K562 (cell line): ENCODE results near the gene ZNF18. TPM values are rescaled to one million over a fixed set of nuclear protein-coding genes. Genes with fewer than 3 reads are reported as not detected.

Experiments used
- ATAC-seq: fragments of 200-7000 bp; cut with Tn5 transposase; 3 replicates; pipeline ENCODE4 v1.9.1; 2020; ENCODE audit warnings: moderate library complexity
- BruUV-seq: library from RNA; stranded (reverse); fragments of 400-500 nt; replicated peaks from 2 replicates; lab custom pipeline; 2021; lab: Mats Ljungman, UMichigan
- CTCF ChIA-PET: fragments of 300-600 bp; formaldehyde crosslinking; extraction: SDS; loops from one replicate; lab custom pipeline; 2021; ENCODE audit warnings: low intra/inter-chr PET ratio; lab: Yijun Ruan, JAX
- POLR2A ChIA-PET: fragments of 300-600, 350-650 bp; sonication (Branson Sonifier 250); formaldehyde crosslinking; extraction: SDS; loops from one replicate; lab custom pipeline; 2021; ENCODE audit warnings: antibody characterized with exemption, inconsistent platforms; lab: Yijun Ruan, JAX
- DNase-seq, 4 experiments: peaks; one replicate each; pipeline versions ENCODE4 v3.0.0 to v3.0.0-alpha.2; 2011 to 2018; ENCODE audit warnings: low spot score in 3 of 4, mixed read lengths in 3 of 4; ENCODE audit errors: extremely low read depth in 1 of 4
- FAIRE-seq: peaks from 2 replicates; lab custom pipeline; 2011; peaks lifted over from hg19 to GRCh38; lab: Jason Lieb, UNC
- H2AFZ ChIP-seq: 2 replicates; pipeline ENCODE4 v1.6.0; 2011; ENCODE audit warnings: low read depth, low read length, control low read depth, inconsistent platforms
- H3K27ac ChIP-seq: fragments of 200-600 bp; 3 replicates; pipeline ENCODE4 v1.8.0; 2011; ENCODE audit warnings: low read depth, mild to moderate bottlenecking, control low read depth, inconsistent platforms, low read length, moderate library complexity, mixed read lengths; ENCODE audit errors: extremely low read depth
- H3K27me3 ChIP-seq, 2 experiments: fragments of 300-600 bp in 1 of 2; 2 replicates in 1 of 2; 3 replicates in 1 of 2; pipeline versions ENCODE4 v1.6.0 to v1.8.0; 2011; ENCODE audit warnings: inconsistent platforms in 2 of 2, low read length in 2 of 2, mild to moderate bottlenecking in 1 of 2, mixed read lengths in 1 of 2, moderate library complexity in 1 of 2; ENCODE audit not compliant: control insufficient read depth in 2 of 2, insufficient read depth in 2 of 2
- H3K36me3 ChIP-seq: fragments of 300-600 bp; 3 replicates; pipeline ENCODE4 v1.8.0; 2011; ENCODE audit warnings: mild to moderate bottlenecking, low read length, inconsistent platforms; ENCODE audit not compliant: control insufficient read depth, insufficient read depth
- H3K4me1 ChIP-seq, 2 experiments: fragments of 200-600 bp in 1 of 2; replicated peaks in 1 of 2; 2 replicates in 1 of 2; 3 replicates in 1 of 2; pipeline versions ENCODE4 v1.5.1 to v1.8.0; 2011; ENCODE audit warnings: inconsistent platforms in 2 of 2, low read length in 2 of 2, mild to moderate bottlenecking in 1 of 2, mixed read lengths in 1 of 2, moderate library complexity in 1 of 2; ENCODE audit not compliant: control insufficient read depth in 2 of 2, insufficient read depth in 2 of 2
- H3K4me2 ChIP-seq: 2 replicates; pipeline ENCODE4 v1.6.1; 2011; ENCODE audit warnings: low read length, control low read depth, inconsistent platforms, mixed read lengths; ENCODE audit not compliant: insufficient read depth
- H3K4me3 ChIP-seq: fragments of 200-600 bp; sonication (generic), shearing (Covaris generic); 2 replicates; pipeline ENCODE4 v1.5.1; 2016; ENCODE audit warnings: control low read depth, inconsistent platforms
- H3K79me2 ChIP-seq: fragments of 200-600 bp; 3 replicates; pipeline ENCODE4 v1.8.0; 2011; ENCODE audit warnings: low read length, inconsistent platforms; ENCODE audit not compliant: control insufficient read depth, insufficient read depth
- H3K9ac ChIP-seq, 2 experiments: 2 replicates each; pipeline versions ENCODE4 v1.6.0 to v1.6.1; 2011; ENCODE audit warnings: low read depth in 2 of 2, low read length in 2 of 2, control low read depth in 1 of 2, inconsistent platforms in 1 of 2, mild to moderate bottlenecking in 1 of 2, mixed read lengths in 1 of 2; ENCODE audit not compliant: insufficient read depth in 1 of 2
- H3K9me1 ChIP-seq: one replicate; pipeline ENCODE4 v1.6.0; 2011; ENCODE audit warnings: inconsistent platforms, mild to moderate bottlenecking, low read length, moderate library complexity; ENCODE audit not compliant: control insufficient read depth, insufficient read depth
- H3K9me3 ChIP-seq: replicated peaks from 2 replicates; pipeline ENCODE4 v1.5.1; 2011; ENCODE audit warnings: low read depth, low read length, inconsistent platforms; ENCODE audit not compliant: control insufficient read depth, insufficient read depth
- H4K20me1 ChIP-seq: replicated peaks from 2 replicates; pipeline ENCODE4 v1.6.1; 2011; ENCODE audit warnings: low read length, inconsistent platforms, mixed read lengths; ENCODE audit not compliant: control insufficient read depth, insufficient read depth
- BCLAF1 ChIP-seq, 2 experiments: fragments of 450-650 bp in 1 of 2; IDR thresholded peaks; 2 replicates each; pipeline ENCODE4 v1.6.1; 2011 to 2017; ENCODE audit warnings: low read depth in 2 of 2, antibody characterized with exemption in 1 of 2, borderline replicate concordance in 1 of 2, low read length in 1 of 2, mild to moderate bottlenecking in 1 of 2, mixed read lengths in 1 of 2; ENCODE audit not compliant: control insufficient read depth in 1 of 2
- GABPB2 ChIP-seq: fragments of 250-450 bp; sonication (Bioruptor Pico); conservative IDR thresholded peaks from 2 replicates; pipeline ENCODE4 v1.5.1; 2021; ENCODE audit warnings: mild to moderate bottlenecking
- GTF2A2 ChIP-seq: IDR thresholded peaks from 2 replicates; pipeline ENCODE4 v1.6.1; 2016; ENCODE audit warnings: mild to moderate bottlenecking, missing genetic modification characterization, missing compliant biosample characterization
- ID3 ChIP-seq, 2 experiments: fragments of 250-450 bp in 1 of 2; fragments of 450-650 bp in 1 of 2; sonication (Bioruptor Pico) in 1 of 2; IDR thresholded peaks; 2 replicates each; pipeline versions ENCODE4 v1.6.1 to v1.8.0; 2016 to 2021; ENCODE audit warnings: mild to moderate bottlenecking in 2 of 2, moderate library complexity in 2 of 2, missing compliant biosample characterization in 1 of 2, missing genetic modification characterization in 1 of 2
- NFRKB ChIP-seq: fragments of 450-650 bp; IDR thresholded peaks from 2 replicates; pipeline ENCODE4 v1.6.1; 2016; ENCODE audit warnings: low read depth
- ZNF263 ChIP-seq: sonication (generic); formaldehyde crosslinking; IDR thresholded peaks from 2 replicates; pipeline ENCODE4 v1.8.0; 2022; ENCODE audit warnings: mild to moderate bottlenecking, missing genetic modification reagents, borderline replicate concordance
- ZNF77 ChIP-seq: fragments of 250-450 bp; sonication (Bioruptor Pico); IDR thresholded peaks from 2 replicates; pipeline ENCODE4 v1.5.0; 2020
- WGBS: fragments of 100-300 bp; shearing (Covaris generic); methylation state at CpG from one replicate; pipeline ENCODE4 v1.1.6; 2016; ENCODE audit warnings: low coverage, mixed read lengths; ENCODE audit not compliant: insufficient coverage; ENCODE audit errors: missing lambda C conversion rate; 5-methylcytosine and 5-hydroxymethylcytosine counted together
- in situ Hi-C: fragments of 300-500 bp; cut with MboI; formaldehyde crosslinking; loops from 4 replicates; pipeline ENCODE4 v1.15.0; 2018; ENCODE audit warnings: inconsistent platforms, mixed read lengths
- intact Hi-C: fragments of 100-400 bp; cut with micrococcal nuclease; formaldehyde crosslinking; loops from 2 replicates; pipeline ENCODE4 v1.14.2; 2022
- polyA plus RNA-seq, 8 experiments: library from polyadenylated mRNA; depleted of rRNA in 4 of 8; stranded (reverse) in 5 of 8; unstranded in 3 of 8; fragments of >200 nt; fragmentation: Nextera tagmentation in 2 of 8; fragmentation: Illumina TruSeq in 1 of 8; extraction: Ambion mirVana in 2 of 8; extraction: Trizol in 1 of 8; gene quantifications; 2 replicates each; pipeline versions ENCODE4 v1.2.1 to v1.2.3, GENCODE V29; 2011 to 2014; ENCODE audit warnings: inconsistent platforms in 1 of 8, missing spikeins in 1 of 8
- total RNA-seq, 7 experiments: library from RNA; depleted of rRNA in 6 of 7; stranded (reverse); fragments of >200 nt in 6 of 7; fragmentation: Illumina TruSeq in 2 of 7; extraction: Trizol in 2 of 7; gene quantifications; 2 replicates each; pipeline versions ENCODE4 v1.2.1 to v1.2.3, GENCODE V29; 2011 to 2021; ENCODE audit warnings: low replicate concordance in 1 of 7

ZNF18 gene
- total and polyA plus RNA-seq, 9 of the 15 experiments (the other 6 are each of a cell fraction or from before 2014, with no cell fraction given) = 1.1 to 5.0 (median 3.4) TPM

GRCh38 chr17:11953924-11954323 lies 43.4 kb downstream of the ZNF18 start:
- Histone ChIP-seq H3K27me3 (no peaks in the 10 kb centered on the region; a peak in 1 of 5 replicates), H3K4me2 (no peak overlapping the region), H3K9me1 (no peaks in the 10 kb centered on the region), H3K4me3 (no peak overlapping the region), H4K20me1 (no peaks in the 10 kb centered on the region), H3K9me3 (no peaks in the 10 kb centered on the region; the same call in 1 of the 2 replicates), H3K79me2 (no peaks in the 10 kb centered on the region), H3K36me3 (no peaks in the 10 kb centered on the region), H3K9ac (no peak overlapping the region), H3K4me1 (no peaks in the 10 kb centered on the region; a peak in 1 of 5 replicates), H3K27ac (no peak overlapping the region), H2AFZ (no peak overlapping the region)
- no peak for ATAC-seq
- ChIA-PET CTCF (no interaction called here), POLR2A (no interaction called here)
- DNase-seq = no peak
- in situ Hi-C loops = no loop called here
- no peak for FAIRE-seq
- no TSS peak for BruUV-seq
- no peak for TF ChIP-seq GTF2A2 (tag)
- no peak for TF ChIP-seq ZNF263 (CRISPR knock-in tag)
- TF ChIP-seq BCLAF1 (IDR thresholded peaks at IDR 0.05; ENCODE audit: borderline replicate concordance in 1 of 2, control insufficient read depth in 1 of 2, low read depth in 2 of 2, low read length in 1 of 2) = no peak
- no peak for TF ChIP-seq ID3 (CRISPR knock-in tag; IDR thresholded peaks at IDR 0.05)
- no peak for TF ChIP-seq ID3 (tag; IDR thresholded peaks at IDR 0.05)
- TF ChIP-seq ZNF77 = no peak
- no peak for TF ChIP-seq NFRKB
- no peak for TF ChIP-seq GABPB2 (CRISPR knock-in tag)
- 69% methylated on average over 1 of the region's 1 CpG for WGBS
- intact Hi-C loops = no loop called here
